Fibroblast of peridontal ligament (primary cell): Measurements from ENCODE around the gene COL6A2.
"Not testable (repeated sequence)": the region's sequence is repeated elsewhere in the genome, so short reads cannot be mapped to it uniquely, and the experiment has no call there.

Source experiments
- DNase-seq: peaks from one replicate; pipeline ENCODE4 v3.0.0-alpha.2; 2010; ENCODE audit errors: extremely low read depth

The COL6A2 gene

DNA sequence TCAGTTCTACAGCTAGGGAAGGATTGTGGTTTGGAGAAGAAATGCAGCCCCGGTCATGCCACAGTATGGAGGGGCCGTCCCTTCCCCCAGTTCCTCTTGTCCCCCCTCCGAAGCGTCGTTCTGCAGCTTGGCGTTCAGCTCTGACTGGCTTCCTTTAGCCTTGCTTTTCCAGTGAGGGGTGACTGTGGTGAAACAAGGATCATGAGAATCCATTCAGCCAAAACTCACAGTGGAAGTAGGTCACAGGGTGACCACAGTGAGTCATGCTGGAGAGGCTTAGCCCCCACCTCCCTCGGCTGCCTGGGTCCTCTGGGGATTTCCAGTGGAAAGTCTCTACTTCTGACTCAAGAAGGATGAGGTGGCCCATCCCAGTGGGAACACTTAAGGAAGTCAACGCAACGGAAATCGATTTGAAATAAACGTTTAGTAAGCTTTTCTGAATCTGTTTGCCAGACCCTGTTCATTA is 37.3 kb upstream of the COL6A2 start:
- peak; percentile 100 for DNase-seq

DNA sequence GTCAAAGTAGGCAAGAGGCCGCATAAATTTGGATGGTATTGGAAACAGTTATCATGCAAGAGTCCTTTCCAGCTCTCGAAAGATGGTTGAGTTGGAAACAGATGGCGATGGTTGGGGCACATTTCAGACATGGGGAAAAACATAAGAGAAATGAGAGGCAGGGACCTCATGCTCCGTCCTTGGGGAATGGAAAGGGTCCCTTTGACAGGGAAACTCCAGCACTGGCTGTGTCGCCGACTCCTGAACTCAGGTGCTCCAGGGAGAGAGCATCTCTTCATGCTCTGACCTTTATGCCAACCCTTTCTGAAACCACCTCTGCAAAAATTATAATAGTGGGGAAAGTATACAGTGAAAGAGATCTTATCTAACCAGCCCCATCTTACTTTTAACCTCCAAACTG is 36.8 kb upstream of the COL6A2 start:
- DNase-seq = no peak

DNA sequence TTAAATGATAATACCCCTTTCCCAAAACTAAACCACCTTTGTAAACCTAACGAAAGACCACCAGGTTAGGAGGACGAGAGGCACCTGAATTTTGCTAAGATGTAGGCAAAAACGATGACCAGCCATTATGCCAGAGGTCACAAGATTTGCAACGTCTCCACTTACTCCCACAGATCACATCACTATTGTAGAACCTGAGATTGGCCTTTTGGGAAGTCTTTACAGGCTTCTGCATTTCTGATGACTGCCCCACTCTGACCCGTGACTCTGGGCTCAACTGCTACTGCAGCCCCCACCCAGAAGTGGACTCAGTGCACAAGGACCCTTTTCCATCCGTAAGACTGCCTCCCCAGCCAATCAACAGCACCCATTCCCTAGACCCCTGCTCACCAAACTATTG is 36.4 kb upstream of the COL6A2 start:
- no peak for DNase-seq

DNA sequence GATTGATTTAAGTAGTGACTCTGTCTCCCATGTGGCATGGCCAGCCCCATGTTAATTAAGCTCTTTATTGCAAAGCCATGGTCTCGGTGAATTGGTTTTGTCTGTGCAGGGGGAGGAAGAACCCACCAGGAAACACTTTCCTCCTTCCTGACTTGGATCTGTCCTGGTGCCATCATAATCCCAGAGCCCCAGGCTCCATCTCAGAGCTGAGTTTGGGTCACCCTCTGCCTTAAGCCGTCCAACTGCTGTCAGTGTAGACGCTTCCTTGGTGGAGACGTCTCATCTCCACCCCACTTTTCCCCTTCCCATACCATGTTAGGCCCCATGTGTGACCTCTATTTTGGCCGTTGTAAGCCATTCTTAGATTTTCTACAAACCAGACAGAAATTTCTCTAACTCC is 36.0 kb upstream of the COL6A2 start:
- DNase-seq = no peak

DNA sequence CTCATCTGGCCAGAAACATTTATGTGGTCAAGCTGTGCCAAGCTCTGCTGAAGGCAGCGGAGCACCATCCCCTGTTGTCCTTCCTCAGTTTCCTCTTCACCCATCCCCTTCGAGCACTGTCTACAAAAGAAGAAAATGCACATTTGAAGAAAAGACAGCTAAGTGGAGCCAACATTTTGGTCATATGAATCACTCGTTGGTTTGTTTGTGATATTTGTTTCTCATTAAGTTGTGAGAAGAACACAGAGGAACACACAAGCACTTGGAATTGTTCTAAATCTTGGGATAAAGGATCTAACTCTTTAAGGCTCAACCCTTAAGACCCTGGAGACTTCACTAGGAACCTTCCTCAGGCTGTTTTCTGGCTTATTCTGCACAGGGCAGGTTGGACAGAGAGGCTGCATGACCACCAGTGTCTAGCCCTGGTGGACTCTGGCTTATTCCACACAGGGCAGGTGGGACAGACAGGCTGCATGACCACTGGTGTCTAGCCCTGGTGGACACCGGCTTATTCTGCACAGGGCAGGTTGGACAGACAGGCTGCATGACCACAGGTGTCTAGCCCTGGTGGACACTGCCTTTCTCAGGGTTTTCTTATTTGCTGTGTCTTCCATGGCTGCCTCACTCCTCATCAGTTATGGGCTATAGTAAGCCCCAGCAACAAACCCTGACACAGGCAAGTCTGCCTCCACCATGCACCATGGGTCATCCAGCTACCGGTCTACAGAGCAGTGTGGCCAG is 35.3 kb upstream of the COL6A2 start:
- DNase-seq = peak; percentile 65

DNA sequence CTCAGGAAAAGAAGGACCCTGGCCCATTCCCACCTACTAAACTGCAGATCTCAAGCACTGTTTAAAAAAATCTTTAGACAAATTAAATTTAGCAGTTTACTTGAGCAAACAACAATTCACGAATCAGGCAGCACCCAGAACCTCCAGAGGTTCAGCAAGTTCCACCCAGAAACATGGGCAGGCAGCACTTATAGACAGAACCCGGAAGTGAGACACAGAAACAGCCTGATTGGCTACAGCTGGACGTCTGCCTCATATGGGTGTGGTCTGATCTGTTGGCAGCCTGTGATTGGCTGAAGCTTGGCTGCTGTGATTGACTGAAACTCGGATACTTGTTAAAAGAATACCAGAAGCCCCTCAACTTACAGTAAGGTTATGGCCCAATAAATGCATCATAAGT is 34.7 kb upstream of the COL6A2 start:
- DNase-seq = no peak

DNA sequence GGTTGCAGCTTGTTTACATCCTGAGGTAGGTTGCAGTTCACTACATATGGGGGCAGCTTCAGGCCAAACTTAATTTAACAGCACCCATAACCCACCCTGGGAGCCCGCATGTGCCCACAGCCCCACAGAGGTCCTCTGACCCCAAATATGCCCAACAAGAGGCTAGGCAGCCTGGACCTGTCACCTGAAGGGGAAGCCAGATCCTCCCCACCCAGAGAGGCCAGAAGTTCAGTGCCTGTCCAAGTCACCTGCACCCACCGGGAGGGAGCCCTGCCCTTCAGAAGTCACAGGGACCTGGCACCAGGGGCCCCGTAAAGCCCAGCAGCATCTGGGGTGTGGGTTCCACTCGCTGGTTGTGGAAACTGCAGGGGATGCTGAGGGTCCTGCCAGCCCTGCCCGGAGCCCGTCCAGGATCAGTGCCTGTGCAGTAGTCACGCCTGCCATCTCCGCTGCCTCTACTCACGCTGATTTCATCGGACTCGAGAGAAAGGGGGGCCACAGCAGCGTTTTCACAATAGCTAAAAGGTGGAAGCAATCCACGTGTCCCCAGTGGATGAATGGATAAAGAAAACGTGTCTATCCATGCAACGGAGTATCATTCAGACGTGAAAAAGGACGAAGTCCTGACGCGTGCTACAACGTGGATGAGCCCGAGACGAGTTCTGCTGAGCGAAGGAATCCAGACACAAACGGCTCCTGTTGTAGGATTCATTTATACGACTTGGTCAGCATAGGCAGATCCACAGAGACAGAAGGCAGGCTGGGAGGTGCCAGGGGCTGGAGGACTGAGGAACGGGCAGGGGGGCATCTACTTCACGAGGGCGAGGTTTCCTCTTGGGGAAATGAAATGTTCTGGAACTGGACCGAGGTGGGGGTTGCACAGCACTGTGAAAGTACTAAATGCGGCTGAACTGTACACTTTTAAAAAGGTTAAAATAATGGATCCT is 33.9 kb upstream of the COL6A2 start:
- DNase-seq = no peak

DNA sequence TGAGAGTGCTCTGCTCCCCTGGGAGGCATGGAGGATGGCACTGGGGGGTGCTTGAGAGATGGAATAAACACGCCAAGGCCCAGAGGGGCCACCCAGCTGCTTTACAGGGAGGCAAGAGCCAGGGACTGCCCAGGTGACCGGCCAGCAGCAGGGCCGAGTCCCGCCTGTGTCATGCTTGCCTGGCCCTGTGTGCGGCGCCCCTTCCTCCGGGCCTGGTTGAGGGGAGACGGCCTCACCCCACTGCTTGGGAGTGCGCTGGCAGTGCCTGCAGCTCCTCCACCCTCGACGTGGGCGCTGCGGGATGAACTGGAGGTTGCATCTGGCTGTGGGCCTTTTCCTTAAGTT is 33.1 kb upstream of the COL6A2 start:
- DNase-seq = no peak

DNA sequence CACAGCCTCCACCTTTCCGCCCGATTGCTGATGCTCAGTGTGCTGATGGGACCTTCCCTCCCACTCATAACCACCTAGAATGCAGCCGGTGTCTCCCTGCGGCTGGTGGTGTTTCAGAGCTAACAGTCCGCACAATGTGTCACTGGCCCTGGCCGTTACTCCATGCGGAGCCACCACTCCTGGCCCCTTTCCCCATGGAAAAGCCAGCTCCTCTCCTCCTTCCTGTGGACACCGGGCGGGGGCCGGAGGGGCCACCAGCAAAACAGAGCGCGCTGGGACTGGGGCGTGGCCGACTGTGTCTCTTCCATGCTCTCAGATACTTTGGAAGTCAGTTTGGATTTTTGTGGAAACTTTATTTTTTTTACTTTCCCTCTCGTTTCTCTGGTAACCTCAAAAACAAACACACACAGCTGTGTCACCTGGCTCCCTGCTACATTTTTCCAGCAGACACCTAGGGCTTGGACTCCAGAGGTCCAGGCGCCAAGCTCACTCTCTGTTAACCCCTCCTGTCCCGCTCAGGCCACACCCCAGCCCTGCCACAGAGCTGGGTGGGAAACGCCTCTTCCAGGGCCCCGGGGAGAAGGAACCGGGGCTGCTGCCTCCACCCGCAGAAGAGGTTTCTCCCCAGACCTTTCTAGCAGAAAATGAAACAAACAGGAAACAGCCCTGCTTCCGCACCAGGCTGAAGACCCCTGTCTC is 32.5 kb upstream of the COL6A2 start:
- DNase-seq = peak; percentile 79

DNA sequence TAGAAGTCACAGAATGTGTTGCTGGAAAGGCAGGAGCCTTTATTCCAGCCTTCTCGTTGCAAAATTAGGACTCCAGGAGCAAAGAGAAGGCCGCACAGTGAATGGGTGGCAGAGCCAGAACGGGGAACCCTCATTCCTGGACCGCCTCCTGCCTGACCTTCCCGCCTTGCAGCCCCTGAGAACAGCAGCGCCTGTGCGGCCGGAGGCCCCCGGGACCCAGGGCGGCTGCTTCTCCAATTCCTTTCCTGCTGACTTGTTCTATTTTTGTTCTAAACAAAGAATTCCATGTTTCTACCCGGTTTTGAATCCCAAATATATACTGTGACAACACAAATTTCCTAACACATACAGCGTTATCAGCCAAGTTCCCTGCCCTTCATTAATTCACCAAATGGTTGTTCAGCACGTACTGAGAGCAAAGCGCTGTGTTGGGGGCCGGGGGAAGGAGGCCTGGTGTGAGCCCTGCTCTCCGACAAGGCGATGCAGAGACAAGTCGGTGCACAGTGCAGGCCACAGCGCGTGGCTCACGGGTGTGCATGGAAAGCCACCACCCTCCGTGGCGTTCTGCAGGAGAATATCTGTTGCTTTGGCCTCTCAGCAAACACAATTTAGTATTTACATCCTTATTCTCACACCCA is 31.9 kb upstream of the COL6A2 start:
- DNase-seq = peak; percentile 43

DNA sequence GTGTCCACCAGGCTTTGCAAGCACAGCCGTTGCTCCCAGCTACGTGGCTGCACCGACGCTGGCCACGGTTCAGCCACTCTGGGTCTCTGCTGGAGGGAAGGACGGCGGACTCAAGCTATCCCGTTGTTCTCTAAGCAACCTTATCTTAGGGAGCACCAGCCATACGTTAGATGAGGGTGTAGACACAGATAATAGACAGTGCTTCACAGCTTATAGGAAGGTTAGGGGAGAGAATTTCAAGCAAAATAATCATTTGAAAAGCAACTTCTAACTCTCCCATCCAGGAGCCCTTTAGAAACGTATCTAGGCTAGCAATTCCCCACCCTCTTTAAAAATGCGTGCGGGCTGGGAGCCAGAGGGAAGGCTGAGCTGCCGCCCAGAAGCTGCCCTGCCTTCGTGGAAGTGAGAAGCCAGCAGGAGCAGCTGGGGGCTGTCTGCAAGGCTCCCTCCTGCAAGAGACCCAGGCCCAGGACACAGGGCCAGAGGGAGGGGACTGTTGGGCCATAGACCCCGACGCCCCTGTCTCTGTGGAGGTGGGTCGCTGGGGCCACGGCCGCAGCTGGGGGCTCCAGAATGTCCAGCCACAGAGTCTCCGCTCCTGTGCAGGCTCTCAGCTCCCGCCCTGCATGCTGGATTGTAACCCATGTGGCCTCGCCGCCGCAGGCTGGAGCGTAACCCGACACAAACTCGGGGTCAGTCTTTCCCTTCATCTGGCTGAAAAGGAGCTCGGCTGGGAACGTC is 31.2 kb upstream of the COL6A2 start:
- peak; percentile 63 for DNase-seq

DNA sequence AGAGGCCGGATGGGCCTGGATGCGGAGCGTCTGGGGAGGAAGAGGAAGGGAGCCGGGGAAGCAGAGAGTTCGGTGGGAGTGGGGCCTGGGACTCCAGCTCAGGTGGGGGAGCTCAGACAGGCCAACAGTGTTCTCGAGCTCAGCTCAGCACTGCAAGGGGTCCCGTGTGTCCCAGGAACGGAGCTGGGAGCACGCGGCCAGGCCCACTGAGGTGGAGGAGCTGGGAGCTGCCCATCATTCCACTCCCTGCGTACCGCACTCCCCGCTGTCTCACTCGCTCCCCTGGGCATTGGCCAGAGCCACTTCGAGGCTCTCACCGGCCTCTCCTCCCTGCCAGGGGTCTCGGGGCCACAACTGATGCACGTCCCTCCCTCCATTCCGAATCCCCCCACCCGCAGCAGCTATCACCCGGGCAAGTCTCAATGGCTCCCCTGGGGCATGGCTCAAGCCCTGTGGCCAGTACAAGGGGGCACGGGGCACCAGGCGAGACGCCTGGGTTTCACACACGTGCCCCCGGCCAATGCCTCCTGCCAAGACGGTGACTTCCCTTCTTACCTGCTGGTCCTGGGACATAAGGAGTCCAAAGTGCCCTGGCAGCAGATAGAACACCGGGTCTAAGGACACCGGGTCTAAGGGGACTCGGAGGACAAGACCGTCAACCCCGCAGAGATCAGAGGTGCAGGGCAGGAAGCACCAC is 30.3 kb upstream of the COL6A2 start:
- DNase-seq = no peak

DNA sequence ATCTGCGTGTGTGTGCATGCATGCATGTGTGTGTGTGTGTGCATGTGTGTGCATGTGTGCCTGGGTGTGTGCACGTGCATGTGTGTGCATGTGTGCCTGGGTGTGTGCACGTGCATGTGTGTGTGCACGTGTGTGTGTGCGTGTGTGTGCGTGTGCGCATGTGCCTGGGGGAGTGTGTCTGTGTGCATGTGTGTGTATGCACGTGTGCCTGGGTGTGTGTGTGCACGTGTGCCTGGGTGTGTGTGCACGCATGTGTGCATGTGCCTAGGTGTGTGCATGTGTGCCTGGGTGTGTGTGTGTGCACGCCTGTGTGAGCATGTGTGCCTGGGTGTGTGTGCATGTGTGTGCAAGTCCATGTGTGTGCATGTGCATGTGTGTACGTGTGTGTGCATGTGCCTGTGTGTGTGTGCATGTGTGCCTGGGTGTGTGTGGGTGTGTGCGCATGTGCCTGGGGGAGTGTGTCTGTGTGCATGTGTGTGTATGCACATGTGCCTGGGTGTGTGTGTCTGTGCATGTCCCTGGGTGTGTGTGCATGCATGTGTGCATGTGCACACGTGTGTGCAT is 29.3 kb upstream of the COL6A2 start:
- DNase-seq = no peak

DNA sequence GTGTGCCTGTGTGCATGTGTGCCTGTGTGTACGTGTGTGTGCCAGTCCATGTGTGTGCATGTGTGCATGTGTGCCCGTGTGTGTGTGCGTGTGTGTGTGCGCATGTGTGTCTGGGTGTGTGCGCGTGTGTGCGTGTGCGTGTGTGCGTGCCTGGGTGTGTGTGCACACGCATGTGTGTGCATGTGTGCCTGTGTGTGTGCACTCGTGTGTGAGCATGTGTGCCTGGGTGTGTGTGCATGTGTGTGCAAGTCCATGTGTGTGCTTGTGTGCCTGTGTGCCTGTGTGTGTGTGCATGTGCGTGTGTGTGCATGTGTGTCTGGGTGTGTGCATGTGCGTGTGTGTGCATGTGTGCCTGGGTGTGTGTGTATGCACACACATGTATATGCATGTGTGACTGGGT is 28.7 kb upstream of the COL6A2 start:
- no peak for DNase-seq

DNA sequence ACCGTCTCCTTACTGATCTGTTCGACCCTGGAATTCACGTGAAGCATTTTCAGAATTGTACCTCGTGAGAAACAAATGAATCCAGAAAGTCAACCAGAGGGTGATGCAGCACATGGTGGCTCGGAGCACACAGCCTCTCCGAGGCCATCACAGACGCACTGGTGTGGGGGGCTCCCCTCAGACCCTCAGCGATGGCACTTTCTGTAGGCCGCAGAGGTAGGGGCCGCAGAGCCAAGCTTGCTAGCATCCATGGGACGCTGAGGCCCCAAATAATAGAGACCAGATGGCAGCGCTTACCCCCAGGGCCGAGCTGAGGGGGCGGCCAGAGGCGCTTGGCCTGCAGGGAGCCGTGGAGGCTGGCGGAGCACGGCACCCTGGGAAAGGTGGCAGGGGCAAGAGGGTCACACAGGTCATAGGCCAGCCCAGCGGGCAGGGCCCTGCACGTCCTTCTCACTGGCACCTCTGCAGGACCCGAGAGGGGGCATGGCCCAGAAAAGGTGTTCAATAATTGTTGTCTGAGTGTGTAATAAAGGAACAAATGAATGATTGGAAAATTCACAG is 28.1 kb upstream of the COL6A2 start:
- no peak for DNase-seq

DNA sequence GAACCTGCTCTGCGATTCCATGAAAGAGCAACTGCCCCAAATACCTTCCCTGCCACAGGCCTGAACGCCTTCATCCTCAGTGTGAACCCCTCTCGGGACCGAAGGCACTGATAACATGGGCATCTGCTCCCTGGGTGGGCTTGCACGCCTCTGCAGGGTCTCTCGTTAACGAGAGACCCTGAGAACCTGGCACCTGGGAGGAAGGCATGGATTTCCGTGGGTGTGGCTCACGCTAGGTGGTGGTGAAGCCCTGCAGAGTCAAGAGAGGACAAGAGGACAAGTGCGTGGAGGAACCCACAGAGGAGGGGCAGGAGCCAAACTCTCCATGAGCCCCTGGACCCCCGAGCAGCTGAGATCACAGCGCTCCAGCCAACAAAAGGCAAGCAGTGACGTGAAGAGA is 26.8 kb upstream of the COL6A2 start:
- DNase-seq = no peak

DNA sequence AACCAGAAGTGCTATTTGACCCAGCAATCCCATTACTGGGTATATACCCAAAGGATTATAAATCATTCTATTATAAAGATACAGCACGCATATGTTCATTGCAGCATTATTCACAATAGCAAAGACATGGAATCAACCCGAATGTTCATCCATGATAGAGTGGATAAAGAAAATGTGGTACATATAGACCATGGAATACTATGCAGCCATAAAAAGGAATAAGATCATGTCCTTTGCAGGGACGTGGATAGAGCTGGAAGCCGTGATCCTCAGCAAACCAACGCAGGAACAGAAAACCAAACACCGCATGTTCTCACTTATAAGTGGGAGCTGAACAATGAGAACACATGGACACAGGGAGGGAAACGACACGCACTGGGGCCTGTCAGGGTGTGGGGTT is 21.2 kb upstream of the COL6A2 start:
- not testable (repeated sequence) for DNase-seq

DNA sequence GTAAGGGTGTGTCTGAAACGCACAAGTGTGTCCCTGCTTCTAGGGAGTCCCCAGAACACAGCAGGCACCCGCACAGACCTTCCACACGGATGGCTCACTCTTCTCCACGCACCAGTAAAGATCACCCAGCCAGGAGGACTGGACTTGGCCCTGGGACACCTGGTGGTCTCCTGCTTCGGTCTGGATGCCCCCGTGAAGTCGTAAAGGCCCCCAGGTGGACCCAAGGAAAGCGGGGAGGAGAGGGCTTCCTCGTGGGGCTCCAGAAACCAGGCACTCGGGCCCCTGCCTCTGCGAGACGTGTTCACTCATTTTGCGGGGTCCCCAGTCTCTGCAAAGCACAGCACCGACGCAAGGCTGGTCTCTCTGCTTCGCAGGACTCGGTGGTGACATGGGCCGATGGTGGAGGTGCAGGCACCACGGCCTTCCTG is 20.2 kb upstream of the COL6A2 start:
- DNase-seq = no peak

DNA sequence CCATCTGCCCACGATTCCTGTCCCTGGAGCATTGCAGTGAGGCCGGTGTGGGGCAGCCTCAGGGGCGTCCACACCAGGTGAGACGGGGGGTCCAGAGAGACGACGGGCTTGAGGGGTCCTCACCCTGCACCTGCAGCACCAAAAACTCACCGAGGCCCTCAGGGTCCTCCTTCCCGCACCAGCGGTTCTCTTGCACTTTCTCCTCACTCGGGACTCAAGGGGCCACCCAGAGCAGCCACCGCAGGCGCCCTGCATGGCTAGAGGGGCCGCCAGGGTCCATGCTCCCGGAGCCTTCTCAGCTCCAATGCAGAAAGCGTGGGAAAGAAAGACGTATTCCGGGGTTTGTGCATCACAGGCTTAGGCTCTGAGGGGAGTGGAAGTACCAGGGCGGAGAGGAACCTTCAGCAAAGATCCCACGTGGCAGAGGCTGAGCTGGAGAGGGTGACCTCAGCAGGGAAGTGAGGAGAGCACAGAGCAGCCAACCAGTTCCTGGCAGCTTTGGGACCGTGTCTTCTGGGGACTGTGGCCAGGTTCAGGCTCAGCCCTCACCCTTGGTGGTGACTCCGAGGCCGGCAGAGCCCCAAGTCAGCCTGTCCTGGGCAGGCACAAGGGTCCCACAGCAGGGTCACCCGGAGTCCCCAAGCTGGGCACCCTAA is 19.5 kb upstream of the COL6A2 start:
- no peak for DNase-seq
